Body of pancreas (tissue), 4 donors: ENCODE results near the gene LDLRAD4. TPM values are rescaled to one million over a fixed set of nuclear protein-coding genes. Genes with fewer than 3 reads are reported as not detected.
A peak's percentile ranks its signal among the peaks of the same experiment; 100 is the strongest.

Experiments
- ATAC-seq: fragments of 150-250 bp; one replicate; pipeline ENCODE4 v1.9.1; 2016
- DNase-seq, 4 donors: peaks; one replicate each; pipeline ENCODE4 v3.0.0-alpha.2; 2019
- H3K27ac ChIP-seq, 4 donors: fragments of 200-600 bp; sonication (generic); 1 replicate in 3 of 4; 2 replicates in 1 of 4; pipeline versions ENCODE4 v1.5.1 to v1.6.1; 2016 to 2019; ENCODE audit warnings: mild to moderate bottlenecking in 1 of 4, mixed read lengths in 1 of 4, moderate library complexity in 1 of 4
- H3K27me3 ChIP-seq, 2 donors: fragments of 200-600 bp; sonication (generic); one replicate each; pipeline ENCODE4 v1.6.0; 2016; ENCODE audit warnings: mild to moderate bottlenecking in 1 of 2
- H3K36me3 ChIP-seq, 2 donors: fragments of 200-600 bp; sonication (generic); replicated peaks in 1 of 2; 2 replicates each; pipeline ENCODE4 v1.5.1; 2016; ENCODE audit warnings: low read depth in 2 of 2; ENCODE audit not compliant: insufficient read depth in 1 of 2
- H3K4me1 ChIP-seq: fragments of 200-600 bp; sonication (generic); one replicate; pipeline ENCODE4 v1.6.0; 2016
- H3K4me3 ChIP-seq, 2 donors: fragments of 200-600 bp; sonication (generic); 1 replicate in 1 of 2; 2 replicates in 1 of 2; pipeline ENCODE4 v1.5.1; 2016 to 2019
- H3K9me3 ChIP-seq, 3 donors: fragments of 200-600 bp; sonication (generic); 1 replicate in 2 of 3; 2 replicates in 1 of 3; pipeline ENCODE4 v1.5.1; 2016
- POLR2A ChIP-seq, 3 donors: fragments of 450-650 bp; IDR thresholded peaks; one replicate each; pipeline ENCODE4 v1.6.1; 2016; ENCODE audit warnings: antibody characterized with exemption in 3 of 3, mild to moderate bottlenecking in 2 of 3
- WGBS, 2 donors: methylation state at CpG; one replicate each; pipeline ENCODE4 v1.1.5; 2017; 5-methylcytosine and 5-hydroxymethylcytosine counted together
- intact Hi-C: fragments of 100-400 bp; cut with DNase I; formaldehyde crosslinking; loops from one replicate; pipeline ENCODE4 v1.15.1; 2023
- total RNA-seq, 2 donors: library from RNA; depleted of rRNA; stranded (reverse); fragments of >200 nt; gene quantifications; one replicate each; pipeline ENCODE4 v1.1.0, GENCODE V29; 2016
- TF ChIP-seq, protein P1 (sequence below), 7 experiments: fragments of 450-650 bp in 4 of 7; fragments of 200-600 bp in 3 of 7; sonication (generic) in 3 of 7; IDR thresholded peaks; one replicate each; pipeline ENCODE4 v1.5.1; 2016 to 2019; ENCODE audit warnings: antibody characterized with exemption in 7 of 7

Gene LDLRAD4
- total RNA-seq, 2 donors from 2014 or later, result 8.6 to 35.9 TPM

GRCh38 chr18:13252686-13253410 lies 34.3 kb downstream of the LDLRAD4 start:
- no peaks in the 10 kb centered on the region for H3K4me1 ChIP-seq
- DNase-seq, result peak in 1 of 4 donors; percentile 0
- ATAC-seq, result no peak
- H3K36me3 ChIP-seq, result no peaks in the 10 kb centered on the region
- intact Hi-C loops, result no loop called here
- TF ChIP-seq, protein P1, sequence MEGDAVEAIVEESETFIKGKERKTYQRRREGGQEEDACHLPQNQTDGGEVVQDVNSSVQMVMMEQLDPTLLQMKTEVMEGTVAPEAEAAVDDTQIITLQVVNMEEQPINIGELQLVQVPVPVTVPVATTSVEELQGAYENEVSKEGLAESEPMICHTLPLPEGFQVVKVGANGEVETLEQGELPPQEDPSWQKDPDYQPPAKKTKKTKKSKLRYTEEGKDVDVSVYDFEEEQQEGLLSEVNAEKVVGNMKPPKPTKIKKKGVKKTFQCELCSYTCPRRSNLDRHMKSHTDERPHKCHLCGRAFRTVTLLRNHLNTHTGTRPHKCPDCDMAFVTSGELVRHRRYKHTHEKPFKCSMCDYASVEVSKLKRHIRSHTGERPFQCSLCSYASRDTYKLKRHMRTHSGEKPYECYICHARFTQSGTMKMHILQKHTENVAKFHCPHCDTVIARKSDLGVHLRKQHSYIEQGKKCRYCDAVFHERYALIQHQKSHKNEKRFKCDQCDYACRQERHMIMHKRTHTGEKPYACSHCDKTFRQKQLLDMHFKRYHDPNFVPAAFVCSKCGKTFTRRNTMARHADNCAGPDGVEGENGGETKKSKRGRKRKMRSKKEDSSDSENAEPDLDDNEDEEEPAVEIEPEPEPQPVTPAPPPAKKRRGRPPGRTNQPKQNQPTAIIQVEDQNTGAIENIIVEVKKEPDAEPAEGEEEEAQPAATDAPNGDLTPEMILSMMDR (IDR thresholded peaks at IDR 0.05), result no peak
- TF ChIP-seq POLR2A (IDR thresholded peaks at IDR 0.05), result no peak
- H3K27me3 ChIP-seq, result no peaks in the 10 kb centered on the region
- WGBS, 2 donors, result 76 to 93% methylated on average over 9 to 15 of the region's 15 CpGs
- no peak overlapping the region for H3K4me3 ChIP-seq
- no peak overlapping the region for H3K27ac ChIP-seq
- H3K9me3 ChIP-seq, result no peaks in the 10 kb centered on the region

DNA sequence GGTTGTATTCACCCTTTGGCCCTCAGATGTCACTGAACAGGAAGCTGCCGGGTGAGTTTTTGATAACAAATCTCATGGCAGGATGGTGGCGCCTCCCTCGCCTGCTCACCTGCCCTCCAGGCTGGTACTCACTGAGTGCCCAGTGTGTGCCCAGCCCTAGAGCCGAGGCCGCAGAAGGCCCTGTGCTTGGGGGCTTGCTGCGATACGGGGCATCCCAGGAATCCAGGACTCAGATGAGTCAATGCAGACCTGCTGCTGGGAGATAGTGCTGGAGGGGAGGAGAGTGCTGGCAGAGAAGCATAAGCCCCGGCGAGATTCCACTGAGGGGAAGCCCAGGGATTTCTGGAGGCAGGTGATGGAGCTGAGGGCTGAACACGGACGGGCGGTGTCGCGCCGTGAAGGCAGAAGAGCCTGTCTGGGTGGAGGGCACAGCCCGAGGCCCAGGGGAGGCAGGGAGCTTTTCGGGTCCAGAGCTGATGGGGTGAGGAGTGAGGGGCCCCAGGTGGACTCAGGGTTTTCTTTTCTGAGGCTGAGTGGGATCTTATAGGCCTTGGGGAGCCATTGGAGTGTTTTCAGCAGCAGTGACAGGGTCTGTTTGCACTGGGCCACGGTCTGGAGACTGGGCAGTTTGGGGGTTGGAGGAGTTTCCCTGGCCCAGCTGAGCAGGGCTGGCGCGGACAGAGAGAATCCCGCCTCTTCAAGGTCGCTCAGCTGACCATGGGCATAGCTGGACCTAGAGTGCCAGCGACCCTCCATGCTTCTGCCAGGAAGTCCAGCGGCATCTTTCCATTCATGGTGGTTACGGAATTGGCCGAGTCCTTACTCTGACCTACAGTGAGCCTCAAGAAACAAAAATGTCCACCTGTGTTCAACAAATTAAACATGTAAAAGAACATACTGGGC lies 35.5 kb downstream of the LDLRAD4 start:
- ATAC-seq, result no peak

DNA sequence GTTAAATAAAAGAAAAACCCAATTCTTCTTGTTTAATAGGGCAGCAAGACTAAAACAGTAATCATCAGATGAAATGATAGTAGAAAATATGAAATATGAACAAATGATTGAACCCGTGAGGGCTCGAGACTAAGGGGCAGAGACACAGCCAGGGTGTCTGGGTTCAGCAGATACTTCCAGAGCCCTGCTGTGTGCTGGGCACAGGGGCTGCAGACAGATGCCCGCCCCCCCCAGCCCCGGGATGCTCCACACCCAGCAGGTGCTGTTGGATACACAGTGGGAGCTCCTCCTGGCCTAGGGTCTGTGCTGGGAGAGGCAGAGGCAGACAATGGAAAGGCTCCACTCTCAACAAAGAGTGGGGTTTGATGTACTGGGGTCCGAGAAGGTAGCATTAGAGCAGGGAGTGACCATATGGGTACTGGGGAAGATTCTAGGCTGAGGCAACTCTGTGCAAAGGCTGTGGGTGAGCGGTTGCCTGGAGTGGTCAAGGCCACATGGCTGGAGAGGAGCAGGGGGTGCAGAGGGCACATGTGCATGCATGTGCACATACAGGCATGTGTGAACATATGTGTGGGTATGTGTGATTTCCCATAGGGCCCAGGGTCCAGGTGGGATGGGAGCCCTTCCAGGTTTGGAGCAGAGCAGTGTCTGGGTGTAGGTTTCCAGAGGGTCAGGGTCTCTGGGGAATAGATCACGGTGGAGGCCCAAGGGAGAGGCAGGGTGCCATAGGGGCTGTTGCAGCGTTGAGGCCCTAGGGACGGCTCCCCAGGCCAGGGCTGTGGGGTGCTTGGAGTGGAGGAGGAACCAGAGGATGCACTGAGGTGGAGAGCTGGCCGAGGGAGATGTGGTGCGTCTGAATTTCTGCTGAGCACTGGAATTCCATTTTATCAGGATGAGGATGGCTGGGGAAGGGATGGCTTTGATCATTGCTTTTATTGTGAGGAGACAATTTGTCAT lies 36.7 kb downstream of the LDLRAD4 start:
- no peaks in the 10 kb centered on the region for H3K9me3 ChIP-seq
- H3K4me3 ChIP-seq, result no peak overlapping the region
- intact Hi-C loops, result no loop called here
- no peaks in the 10 kb centered on the region for H3K36me3 ChIP-seq
- TF ChIP-seq, protein P1 (IDR thresholded peaks at IDR 0.05), result no peak
- no peak for TF ChIP-seq POLR2A (IDR thresholded peaks at IDR 0.05)
- WGBS, 2 donors, result 73 to 91% methylated on average over 10 to 11 of the region's 11 CpGs
- DNase-seq (no peak), ATAC-seq (no peak)
- no peak overlapping the region for H3K27ac ChIP-seq
- peaks cover 6% of the 10 kb centered on the region for H3K4me1 ChIP-seq
- H3K27me3 ChIP-seq, result no peaks in the 10 kb centered on the region

More for the DNA sequence above, 35.5 kb downstream of the LDLRAD4 start:
- no peaks in the 10 kb centered on the region for H3K4me1 ChIP-seq
- WGBS, 2 donors, result 78 to 85% methylated on average over 19 to 25 of the region's 26 CpGs
- no peaks in the 10 kb centered on the region for H3K9me3 ChIP-seq
- no peaks in the 10 kb centered on the region for H3K27me3 ChIP-seq
- intact Hi-C loops, result no loop called here
- DNase-seq, result no peak
- no peak overlapping the region for H3K27ac ChIP-seq
- no peak overlapping the region for H3K4me3 ChIP-seq
- TF ChIP-seq, protein P1 (IDR thresholded peaks at IDR 0.05), result no peak
- TF ChIP-seq POLR2A (IDR thresholded peaks at IDR 0.05), result no peak
- H3K36me3 ChIP-seq, result no peaks in the 10 kb centered on the region

- TF ChIP-seq, protein P1 (IDR thresholded peaks at IDR 0.05), result no peak
- ATAC-seq (no peak), DNase-seq (no peak)
- no peak overlapping the region for H3K4me3 ChIP-seq
- peaks cover 19% of the 10 kb centered on the region for H3K4me1 ChIP-seq
- H3K36me3 ChIP-seq, result no peaks in the 10 kb centered on the region
- intact Hi-C loops, result no loop called here
- H3K9me3 ChIP-seq, result no peaks in the 10 kb centered on the region
- H3K27ac ChIP-seq, result no peak overlapping the region
- H3K27me3 ChIP-seq, result no peaks in the 10 kb centered on the region
- 76% methylated on average over 17 to 18 of the region's 18 CpGs for WGBS, 2 donors
Measured at GRCh38 chr18:13256444-13257305, 38.1 kb downstream of the LDLRAD4 start.
